ENCODE results near the gene DDX1.
A peak's percentile ranks its signal among the peaks of the same experiment; 100 is the strongest.

The DDX1 gene

GRCh38 chr2:15636972-15637785 lies 45.5 kb downstream of the DDX1 start:
- Histone ChIP-seq H3K27ac (peak overlapping the region in 1 of 2 donors; percentile 11), H3K4me3 (no peak overlapping the region)
- peak; percentile 76 for DNase-seq (ENCODE audit: low spot score)
- peak; percentile 71 for TF ChIP-seq CTCF (IDR thresholded peaks at IDR 0.05)

- H3K4me3 ChIP-seq: no peak overlapping the region
- TF ChIP-seq CTCF (IDR thresholded peaks at IDR 0.05): no peak
- peak overlapping the region; percentile 13 for H3K27ac ChIP-seq
- DNase-seq (ENCODE audit: low spot score): peak; percentile 70
Measured at GRCh38 chr2:15638720-15639119, 47.1 kb downstream of the DDX1 start.

- TF ChIP-seq CTCF (IDR thresholded peaks at IDR 0.05): no peak
- peak overlapping the region in 1 of 2 donors; percentile 29 for H3K27ac ChIP-seq
- DNase-seq (ENCODE audit: low spot score): no peak
- no peak overlapping the region for H3K4me3 ChIP-seq
Measured at GRCh38 chr2:15639323-15640251, 47.9 kb downstream of the DDX1 start.

GRCh38 chr2:15640261-15640711 lies 48.6 kb downstream of the DDX1 start:
- no peak for TF ChIP-seq CTCF (IDR thresholded peaks at IDR 0.05)
- no peak overlapping the region for H3K4me3 ChIP-seq
- no peak for DNase-seq (ENCODE audit: low spot score)
- no peak overlapping the region for H3K27ac ChIP-seq

GRCh38 chr2:15640784-15641183 lies 49.1 kb downstream of the DDX1 start:
- TF ChIP-seq CTCF (IDR thresholded peaks at IDR 0.05): no peak
- Histone ChIP-seq H3K27ac (no peak overlapping the region), H3K4me3 (no peak overlapping the region)
- no peak for DNase-seq (ENCODE audit: low spot score)

- no peak for TF ChIP-seq CTCF (IDR thresholded peaks at IDR 0.05)
Measured at GRCh38 chr2:15641530-15641982, 49.9 kb downstream of the DDX1 start.

More at GRCh38 chr2:15641530-15641982, 49.9 kb downstream of the DDX1 start:
- H3K27ac ChIP-seq: no peak overlapping the region
- no peak overlapping the region for H3K4me3 ChIP-seq
- DNase-seq (ENCODE audit: low spot score): no peak

Measured in coronary artery (tissue), 2 donors.